NCI-H2227 treated with DMSO at 0.1 percent for 48 hours (cell line): Measurements from ENCODE around the gene MT1H.
"Not testable (repeated sequence)": the region's sequence is repeated elsewhere in the genome, so short reads cannot be mapped to it uniquely, and the experiment has no call there.

Experiments used
- DNase-seq: peaks from one replicate; lab custom pipeline; 2025; lab: John Stamatoyannopoulos, UW

MT1H gene

DNA sequence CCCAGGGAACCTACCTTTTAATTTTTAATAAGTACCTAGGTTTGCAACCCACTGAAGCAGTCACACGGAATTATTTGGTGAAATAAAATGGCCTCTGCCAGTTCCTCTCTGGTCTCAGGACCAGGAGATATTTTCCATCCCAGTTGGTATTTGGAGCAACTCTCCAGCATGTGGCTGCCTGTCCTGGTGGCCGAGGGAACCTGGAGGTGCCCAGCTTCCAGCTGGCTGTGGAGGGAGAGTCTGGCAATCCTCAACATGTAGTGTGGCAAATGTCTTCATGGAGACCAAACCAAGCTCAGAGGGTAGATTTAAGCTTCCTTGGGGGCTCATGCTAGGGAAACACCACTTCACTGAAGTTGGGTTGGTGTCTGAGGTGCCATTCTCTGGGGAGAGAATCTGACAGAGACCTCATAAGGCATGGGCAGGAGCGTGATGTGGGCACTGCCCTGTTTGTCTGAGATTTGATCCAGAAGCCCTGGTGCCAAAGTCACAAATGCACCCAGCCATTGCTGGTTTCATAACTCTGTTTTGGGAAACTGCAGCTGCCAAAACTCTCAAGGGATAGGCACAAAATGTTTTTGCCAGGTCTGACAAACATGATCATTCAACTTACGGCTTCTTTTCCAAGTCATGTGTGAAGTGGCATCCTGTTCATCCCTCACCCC, 15.4 kb downstream of the MT1H start:
- DNase-seq, result no peak

DNA sequence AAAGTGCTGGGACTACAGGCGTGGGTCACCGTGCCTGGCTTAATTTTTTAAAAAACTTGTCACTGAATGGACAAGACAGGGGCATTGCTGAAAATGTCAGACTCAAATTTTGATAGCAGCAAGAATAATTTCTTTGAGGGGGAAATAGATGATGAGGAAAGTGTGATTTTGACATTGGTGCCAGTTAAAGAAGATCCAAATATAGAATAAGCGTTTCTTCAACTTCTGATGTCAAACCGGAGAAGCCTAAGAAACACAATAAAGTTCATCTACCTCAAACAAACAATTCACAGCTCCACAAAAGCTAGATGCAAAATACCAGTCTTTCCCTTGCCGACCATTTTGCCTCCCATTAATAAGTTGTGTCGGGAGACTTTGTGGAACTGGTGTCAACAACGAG, 17.1 kb downstream of the MT1H start:
- DNase-seq, result no peak

DNA sequence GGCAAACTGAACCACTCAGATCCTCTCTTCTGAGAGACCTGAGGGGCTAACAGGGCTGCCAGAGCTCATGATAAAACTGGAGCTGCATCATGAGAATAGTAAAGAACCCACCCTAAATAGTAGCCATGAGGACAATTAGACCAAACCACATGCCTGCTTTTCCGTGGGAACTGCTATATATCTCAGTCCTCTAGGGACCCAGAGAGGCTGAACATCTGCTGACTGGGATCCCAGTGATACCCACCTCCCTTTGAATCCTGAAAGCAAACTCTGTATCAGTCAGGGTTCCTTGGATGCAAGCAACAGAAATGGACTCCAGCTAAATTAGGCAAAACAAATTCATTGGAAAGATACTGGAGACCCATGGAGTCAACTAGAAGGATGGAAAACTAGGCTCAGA, 19.1 kb downstream of the MT1H start:
- DNase-seq, result no peak

DNA sequence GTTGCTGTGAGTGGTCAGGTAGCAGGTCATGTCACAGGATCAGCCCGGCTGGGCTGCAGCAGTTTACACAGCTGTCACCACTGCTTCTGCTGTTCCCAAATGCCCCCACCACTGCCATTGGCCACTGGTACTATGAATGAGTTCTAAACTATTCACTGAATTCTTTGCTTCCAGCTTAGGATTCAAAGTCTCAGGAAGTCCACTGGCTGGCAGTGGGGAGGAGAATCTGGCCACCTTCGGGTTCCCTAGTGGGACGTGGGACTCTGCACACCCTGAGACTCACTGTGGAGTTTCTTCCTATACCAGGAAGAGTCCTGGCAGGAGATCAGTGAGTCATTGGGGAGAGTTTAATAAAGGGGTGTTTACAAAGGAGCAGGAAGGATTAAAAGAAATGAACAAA, 19.6 kb downstream of the MT1H start:
- DNase-seq, result no peak

DNA sequence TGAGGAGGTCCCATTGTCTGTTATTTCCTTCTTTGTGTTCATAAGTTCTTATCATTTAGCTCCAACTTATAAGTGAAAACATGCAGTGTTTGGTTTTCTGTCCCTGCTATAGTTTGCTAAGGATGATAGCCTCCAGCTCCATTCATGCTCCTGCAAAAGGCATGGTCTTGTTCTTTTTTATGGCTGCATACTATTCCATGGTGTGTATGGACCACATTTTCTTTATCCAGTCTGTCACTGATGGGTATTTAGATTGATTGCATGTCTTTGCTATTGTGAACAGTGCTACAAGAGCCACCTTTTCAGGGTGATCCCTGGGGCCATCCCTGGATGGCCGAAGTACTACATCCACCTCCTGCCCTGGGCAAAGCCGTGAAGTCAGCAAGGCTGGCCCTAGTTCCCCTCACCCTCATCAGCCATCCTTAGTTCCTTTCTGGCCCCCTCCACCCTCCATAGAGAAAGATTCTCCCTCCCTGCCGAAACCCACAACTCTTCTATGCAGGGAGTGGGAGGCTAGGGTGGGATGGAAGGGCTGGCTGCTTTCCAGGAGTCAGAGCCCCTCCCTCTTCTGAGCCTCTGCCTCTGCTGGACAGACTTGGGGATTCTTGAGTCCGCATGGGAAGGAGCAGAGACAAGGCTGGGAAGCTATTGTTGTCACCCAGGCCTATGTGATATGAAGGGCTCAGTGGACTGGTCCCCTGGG, 21.0 kb downstream of the MT1H start:
- no peak for DNase-seq

DNA sequence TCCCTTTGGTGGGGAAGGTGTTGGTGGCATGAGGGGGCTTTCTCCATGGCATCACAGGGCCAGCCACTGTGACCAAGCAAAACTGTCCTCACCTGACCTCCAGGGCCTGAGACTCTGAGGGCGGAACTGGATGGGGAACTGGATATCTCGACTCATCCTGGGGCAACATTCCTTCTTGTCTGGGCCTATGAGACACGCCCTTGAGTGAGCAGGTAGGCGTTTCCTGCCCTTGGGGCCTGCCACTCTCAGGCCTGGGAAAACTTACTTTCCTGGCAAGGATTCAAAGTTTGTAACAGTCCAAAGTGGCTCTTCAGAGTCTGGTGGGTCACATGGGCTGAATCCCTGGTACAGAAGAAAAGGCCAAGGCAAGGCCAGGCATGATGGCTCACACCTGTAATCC, 22.3 kb downstream of the MT1H start:
- DNase-seq, result no peak

DNA sequence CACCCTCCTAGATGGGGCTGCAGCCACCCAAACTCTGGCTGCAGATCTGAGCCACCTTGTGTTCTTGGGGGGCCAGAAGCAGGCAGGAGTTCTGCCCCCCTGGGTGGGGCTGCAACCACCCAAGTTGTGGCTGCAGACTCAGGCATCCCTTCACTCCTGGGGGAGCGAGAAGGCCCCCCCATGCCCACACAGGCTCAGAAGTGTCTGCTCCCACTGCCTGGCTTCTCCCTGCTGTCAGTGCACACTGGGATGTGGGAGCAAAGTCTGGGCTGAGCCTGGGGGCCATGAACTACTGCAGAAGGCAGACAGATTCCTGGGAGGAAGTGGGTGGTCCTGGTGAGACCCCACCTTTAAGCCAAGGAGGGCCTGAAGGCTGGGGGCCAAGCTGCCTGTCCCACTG, 25.6 kb downstream of the MT1H start:
- DNase-seq, result no peak

DNA sequence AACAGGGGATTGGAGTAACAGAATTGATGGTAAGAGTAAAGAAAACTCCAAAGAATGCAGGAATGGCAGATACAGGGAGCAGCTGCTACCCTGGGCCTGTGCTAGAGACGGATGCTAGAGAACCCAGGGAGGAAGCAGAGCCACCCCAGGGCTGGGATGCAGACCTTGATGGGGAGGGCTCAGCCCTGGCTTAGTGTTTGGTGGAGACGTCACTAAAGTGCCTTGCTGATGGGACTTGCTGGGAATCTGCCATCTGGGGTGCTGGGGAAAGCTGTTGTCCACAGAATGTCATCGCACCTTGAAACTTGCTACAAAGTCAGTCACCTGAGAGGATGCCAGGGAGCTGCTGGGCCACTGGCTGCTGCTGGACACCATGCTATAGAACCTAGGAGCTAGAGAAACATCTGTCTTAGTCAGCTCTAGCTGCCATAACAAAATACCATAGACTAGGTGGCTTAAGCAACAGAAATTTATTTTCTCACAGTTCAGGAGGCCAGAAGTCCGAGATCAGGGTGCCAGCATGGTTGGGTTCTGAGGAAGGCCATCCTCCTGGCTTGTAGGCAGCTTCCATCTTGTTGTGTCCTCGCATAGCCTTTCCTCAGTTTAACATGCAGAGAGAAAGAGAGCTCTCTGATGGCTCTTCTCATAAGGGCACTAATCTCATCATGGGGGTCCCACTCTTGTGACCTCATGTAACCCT, 28.0 kb downstream of the MT1H start:
- no peak for DNase-seq

DNA sequence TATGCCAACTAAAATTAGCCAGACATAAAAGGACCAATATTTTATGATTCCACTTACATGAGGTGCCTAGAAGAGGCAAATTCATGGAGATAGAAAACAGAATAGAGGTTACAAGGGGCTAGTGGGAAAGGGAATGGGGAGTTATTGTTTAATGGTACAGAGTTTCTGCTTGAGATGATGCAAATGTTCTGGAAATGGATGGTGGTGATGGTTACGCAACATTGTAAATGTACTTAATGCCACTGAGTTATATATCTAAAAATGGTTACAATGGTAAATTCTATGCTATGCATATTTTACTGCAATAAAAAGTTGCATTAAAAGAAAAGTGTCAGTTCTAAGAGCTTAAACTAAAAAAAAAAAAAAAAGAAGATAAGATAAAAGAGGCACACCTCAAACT, 30.6 kb downstream of the MT1H start:
- DNase-seq, result no peak

DNA sequence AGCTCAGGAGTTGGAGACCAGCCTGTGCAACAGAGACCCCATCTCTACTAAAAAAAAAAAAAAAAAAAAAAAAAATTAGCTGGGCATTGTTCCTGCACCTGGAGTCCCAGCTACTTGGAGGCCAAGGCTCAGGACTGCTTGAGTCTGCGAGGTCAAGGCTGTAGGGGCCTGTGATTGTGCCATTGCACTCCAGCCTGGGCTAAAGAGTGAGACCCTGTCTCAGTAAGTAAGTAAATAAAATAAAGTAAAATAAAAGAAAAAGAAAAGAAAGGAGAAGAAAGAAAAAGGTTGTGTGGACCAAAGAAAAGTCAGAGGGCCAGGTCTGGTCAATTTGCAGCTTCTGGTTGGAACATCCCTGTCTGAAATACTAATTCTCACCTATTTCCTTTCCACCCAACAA, 31.0 kb downstream of the MT1H start:
- no peak for DNase-seq

DNA sequence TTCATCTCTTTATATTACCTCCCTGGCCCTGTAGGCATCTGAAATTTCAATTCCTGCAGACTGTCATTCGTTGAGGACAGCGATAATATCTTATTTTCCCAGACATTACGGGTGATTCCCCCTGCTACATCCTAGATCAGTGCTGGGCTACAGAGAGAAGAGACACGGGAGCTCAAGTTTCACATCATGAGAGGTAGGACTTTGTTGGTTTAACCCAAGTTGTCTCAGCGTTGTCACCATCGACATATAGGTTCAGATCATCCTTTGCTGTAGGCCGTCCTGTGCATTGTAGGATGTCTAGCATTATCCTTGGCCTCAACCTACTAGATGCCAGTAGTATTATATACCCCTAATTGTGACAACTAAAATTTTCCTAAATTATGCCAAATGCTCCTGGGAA, 31.9 kb downstream of the MT1H start:
- no peak for DNase-seq

DNA sequence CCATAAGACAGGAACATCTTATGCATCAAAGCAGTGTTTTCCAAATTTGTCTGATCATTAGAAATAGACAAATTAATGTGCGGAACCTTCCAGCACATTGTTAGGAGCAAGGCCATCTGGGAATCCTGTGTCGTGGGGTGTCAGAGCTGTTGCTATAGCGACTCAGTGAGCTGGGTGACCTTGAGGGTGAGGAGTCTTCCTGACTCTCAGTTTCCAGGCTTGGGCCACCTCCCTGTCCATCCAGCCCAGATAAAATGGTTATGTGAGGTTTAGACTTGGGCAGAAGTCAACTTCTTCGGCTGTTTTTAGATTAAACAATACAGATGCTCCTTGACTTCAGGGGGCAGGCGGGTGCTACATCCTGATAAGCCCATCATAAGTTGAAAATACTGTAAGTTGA, 33.2 kb downstream of the MT1H start:
- no peak for DNase-seq

DNA sequence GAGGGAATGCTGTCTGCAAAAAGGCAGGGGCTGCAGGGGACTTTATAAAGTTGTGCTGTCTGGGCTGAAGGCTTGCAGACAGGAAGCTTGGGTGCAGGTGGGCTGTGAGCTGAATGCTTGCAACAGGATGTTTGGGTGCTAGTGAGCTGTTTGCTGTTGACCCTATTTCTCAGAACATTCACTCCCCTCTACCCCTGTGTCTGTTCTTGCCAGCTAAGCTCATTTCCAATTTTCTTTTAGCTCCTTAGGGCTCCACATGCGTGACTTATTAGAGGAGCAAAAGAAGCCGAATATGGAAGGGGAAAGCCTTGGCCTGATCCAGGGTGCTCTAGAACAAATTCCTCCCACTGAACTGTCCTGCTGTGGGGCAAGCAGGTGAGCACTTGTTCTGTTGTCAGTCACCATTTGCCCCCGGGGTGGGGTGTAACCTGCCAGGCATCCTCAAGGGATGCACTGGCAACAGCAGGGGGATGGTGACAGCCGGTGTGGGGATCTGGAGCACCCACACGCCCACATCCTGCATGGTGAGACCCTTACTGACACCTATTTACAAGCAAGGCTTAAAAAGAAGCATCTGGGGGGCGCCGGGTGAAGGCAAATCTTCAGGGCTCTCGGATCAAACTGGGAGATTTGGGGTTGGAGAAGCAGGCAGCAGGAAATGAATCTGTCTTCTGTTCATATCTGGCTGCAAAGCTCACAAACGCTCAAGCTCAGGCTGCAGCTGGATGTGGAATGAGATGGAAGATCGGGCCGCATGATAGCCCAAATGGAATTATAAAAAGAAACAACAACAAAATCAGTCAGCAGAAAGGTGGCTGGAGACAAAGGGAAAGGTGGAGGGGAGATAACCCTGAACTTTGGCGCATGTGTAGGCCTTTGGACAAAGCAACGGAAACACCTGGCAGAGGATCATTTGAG, 39.2 kb downstream of the MT1H start:
- no peak for DNase-seq

DNA sequence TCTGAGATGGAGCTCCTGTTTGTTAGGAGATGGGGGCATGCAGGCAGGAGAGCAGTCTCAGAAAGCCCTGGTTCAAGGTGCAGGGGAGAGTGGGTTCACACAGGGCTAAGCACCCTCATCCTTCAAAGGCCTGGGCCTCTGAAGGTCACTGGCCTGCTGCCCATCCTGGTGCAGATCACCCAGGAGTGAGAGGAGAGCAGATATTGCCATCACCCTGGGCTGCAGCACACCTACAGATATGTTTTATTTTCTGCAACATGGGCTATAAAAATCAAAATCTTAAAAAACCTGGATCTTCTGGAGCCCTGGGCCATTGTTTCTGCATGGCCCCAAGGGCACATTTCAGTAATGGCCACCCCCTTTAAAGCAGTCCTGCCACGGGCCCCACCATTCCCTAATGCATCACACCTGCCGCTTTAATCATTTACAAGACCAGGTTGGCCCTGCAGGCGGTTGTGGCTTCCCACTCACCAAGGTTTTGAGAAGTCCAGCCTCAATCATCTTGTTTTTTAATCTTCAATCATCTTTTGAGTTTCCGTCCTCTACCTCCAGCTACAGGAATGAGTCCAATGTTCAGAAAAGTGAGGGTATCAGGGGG, 39.9 kb downstream of the MT1H start:
- DNase-seq, result no peak

DNA sequence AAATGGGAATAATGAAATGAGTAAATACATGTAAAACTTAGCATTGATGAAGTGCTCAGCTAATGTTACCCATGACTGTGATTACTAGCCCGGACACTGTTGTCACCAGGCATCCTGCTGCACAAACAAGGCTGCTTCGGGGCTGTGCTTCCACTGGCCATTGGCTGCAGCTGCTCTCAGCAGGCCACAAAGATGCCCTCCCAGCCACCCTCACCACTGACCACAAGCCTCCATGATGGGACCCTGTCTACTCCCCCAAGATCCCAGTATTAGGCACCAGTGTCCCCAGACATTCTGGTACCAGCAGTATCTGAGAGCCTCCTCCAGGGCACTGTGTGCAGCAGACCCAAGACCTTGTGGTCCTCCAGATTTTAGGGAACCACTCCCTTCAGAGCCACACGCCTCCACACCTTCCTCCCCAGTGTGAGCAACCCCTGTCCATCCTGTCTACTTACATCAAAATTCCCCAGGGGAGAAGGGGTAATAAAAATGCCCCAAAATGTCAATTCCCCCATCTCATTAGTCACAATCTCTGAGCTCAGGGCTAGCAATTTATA, 40.6 kb downstream of the MT1H start:
- no peak for DNase-seq

DNA sequence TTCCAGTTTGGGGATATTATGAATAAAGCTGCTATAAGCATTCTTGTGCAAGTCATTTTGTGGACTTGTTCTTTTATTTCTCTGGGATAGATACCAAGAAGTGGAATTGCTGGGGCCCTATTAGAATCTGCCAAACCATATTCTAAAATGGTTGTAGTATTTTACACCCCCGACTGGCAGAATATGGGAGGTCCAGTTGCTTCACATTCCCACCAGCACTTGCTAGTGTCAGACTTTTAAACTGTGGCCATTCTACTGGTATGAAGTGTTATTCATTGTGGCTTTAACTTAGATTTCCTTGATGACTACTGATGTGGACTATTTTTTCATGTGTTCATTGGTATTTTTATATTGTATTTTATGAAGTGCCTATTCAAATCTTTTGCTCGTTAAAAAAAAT, 42.2 kb downstream of the MT1H start:
- no peak for DNase-seq

DNA sequence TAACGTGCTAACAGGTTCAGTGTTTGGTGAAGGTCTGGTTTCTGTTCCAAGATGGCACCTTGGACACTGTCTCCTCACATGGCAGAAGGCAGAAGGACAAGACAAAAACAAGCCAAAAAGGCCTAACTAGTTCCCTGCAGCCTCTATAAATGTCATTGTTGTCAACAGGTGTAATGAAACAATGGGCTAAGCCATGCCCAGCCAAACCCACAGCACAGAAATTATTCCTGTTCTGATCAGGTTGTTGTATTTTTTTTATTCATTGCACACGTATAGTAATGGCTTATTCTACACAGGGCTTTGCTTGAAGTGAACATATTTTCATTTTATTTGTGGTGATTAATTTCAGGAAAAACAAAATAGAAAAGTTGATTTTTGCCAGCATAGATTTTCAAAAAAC, 44.2 kb downstream of the MT1H start:
- no peak for DNase-seq

DNA sequence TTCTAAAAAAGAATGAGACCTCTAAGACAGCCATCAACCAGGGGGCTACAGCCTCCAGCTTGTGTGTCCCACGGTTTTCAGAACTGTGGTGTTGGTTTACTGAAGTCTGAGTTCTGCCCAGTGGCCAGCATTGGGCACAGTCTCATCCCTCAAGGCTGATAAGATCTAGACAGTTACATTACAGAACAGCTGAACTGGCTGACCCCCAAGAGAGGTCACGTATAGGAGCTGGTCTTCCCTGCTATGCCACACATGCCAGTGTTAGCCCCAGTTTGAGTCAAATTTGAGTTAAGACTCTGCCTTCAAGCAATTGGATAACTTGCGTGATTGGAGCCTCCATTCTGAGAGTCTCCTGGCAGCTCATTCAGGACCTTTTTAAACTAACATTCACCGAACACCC, 45.5 kb downstream of the MT1H start:
- DNase-seq, result no peak

DNA sequence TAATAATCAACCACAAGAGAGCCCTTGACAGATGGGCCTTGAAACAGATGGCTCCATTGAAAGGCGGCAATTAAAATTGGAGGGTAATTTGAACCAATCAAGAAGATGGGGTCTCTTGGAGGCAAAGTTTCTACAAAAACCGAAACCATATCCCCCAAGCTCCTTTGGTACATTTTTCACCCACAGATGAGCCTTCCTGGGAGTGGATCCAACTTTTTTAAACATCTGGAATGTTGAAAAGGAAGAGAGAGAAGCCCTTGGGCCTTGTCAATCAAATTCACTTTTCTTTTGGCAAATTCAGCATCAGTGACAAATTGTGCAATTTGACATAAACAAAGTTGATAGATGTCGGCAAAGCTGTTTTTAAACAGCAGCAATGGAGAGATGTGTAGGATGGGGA, 47.1 kb downstream of the MT1H start:
- DNase-seq, result no peak

DNA sequence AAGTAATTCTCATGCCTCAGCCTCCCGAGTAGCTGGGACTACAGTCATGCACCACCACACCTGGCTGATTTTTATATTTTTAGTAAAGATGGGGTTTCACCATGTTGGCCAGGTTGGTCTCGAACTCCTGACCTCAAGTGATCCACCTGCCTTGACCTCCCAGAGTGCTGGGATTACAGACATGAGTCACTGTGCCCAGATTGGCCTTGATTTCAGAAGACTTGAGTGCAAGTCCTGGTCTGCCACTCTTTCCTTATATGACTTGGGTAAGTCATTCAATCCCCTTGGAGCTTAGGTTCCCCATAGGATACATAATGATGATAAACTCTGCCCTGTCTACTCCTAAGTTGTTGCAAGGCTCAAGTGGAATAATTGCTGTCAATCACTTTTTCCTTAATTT, 47.9 kb downstream of the MT1H start:
- DNase-seq, result not testable (repeated sequence)
